Neural cell (in vitro differentiated cells): ENCODE measurements around the gene PRMT6. TPM values are rescaled to one million over a fixed set of nuclear protein-coding genes. Genes with fewer than 3 reads are reported as not detected.

Source experiments
- H2AFZ ChIP-seq: fragments of 200-600, 300-800 bp; sonication (generic), shearing (Covaris generic); 2 replicates; pipeline ENCODE4 v1.6.0; 2014; ENCODE audit warnings: low read depth, mild to moderate bottlenecking, antibody characterized with exemption, low read length, moderate library complexity
- H3F3A ChIP-seq: fragments of 200-600 bp; shearing (Covaris generic); 2 replicates; pipeline ENCODE4 v1.6.1; 2016; ENCODE audit warnings: mild to moderate bottlenecking, moderate library complexity, mixed read lengths, antibody characterized with exemption, low read length; ENCODE audit not compliant: insufficient read depth, poor library complexity, severe bottlenecking
- H3K27ac ChIP-seq: fragments of 200-600, 300-800 bp; sonication (generic), shearing (Covaris generic); 2 replicates; pipeline ENCODE4 v1.5.1; 2014; ENCODE audit warnings: mild to moderate bottlenecking, low read length, moderate library complexity
- H3K27me3 ChIP-seq: fragments of 300-800, 200-600 bp; sonication (generic), shearing (Covaris generic); 2 replicates; pipeline ENCODE4 v1.6.0; 2014; ENCODE audit warnings: mild to moderate bottlenecking, low read depth, low read length, moderate library complexity; ENCODE audit not compliant: insufficient read depth
- H3K36me3 ChIP-seq: fragments of 300-800, 200-600 bp; sonication (generic), shearing (Covaris generic); 2 replicates; pipeline ENCODE4 v1.5.1; 2014; ENCODE audit warnings: mild to moderate bottlenecking, antibody characterized with exemption, low read length, moderate library complexity; ENCODE audit not compliant: insufficient read depth
- H3K4me2 ChIP-seq: fragments of 300-800, 200-600 bp; sonication (generic), shearing (Covaris generic); 2 replicates; pipeline ENCODE4 v1.6.0; 2014; ENCODE audit warnings: mild to moderate bottlenecking, low read length
- H3K4me3 ChIP-seq: fragments of 300-800, 200-600 bp; sonication (generic), shearing (Covaris generic); 2 replicates; pipeline ENCODE4 v1.5.1; 2014; ENCODE audit warnings: mild to moderate bottlenecking, low read length, moderate library complexity
- H3K79me2 ChIP-seq: fragments of 200-600 bp; shearing (Covaris generic); replicated peaks from 2 replicates; pipeline ENCODE4 v1.6.0; 2014; ENCODE audit warnings: mild to moderate bottlenecking, low read length, moderate library complexity; ENCODE audit not compliant: insufficient read depth
- H3K9ac ChIP-seq: fragments of 300-800, 200-600 bp; sonication (generic), shearing (Covaris generic); 2 replicates; pipeline ENCODE4 v1.6.1; 2016; ENCODE audit warnings: mild to moderate bottlenecking, low read length, mixed read lengths
- H3K9me2 ChIP-seq: fragments of 200-600 bp; shearing (Covaris generic); 2 replicates; pipeline ENCODE4 v1.6.1; 2016; ENCODE audit warnings: mild to moderate bottlenecking, low read length, mixed read lengths; ENCODE audit not compliant: insufficient read depth
- H3K9me3 ChIP-seq: fragments of 200-600, 300-800 bp; sonication (generic), shearing (Covaris generic); 2 replicates; pipeline ENCODE4 v1.6.1; 2016; ENCODE audit warnings: mild to moderate bottlenecking, mixed run types, low read length, moderate library complexity, mixed read lengths
- H4K20me1 ChIP-seq: fragments of 200-600 bp; shearing (Covaris generic); 2 replicates; pipeline ENCODE4 v1.6.1; 2016; ENCODE audit warnings: mild to moderate bottlenecking, mixed run types; ENCODE audit not compliant: insufficient read depth
- EP300 ChIP-seq: fragments of 450-650 bp; conservative IDR thresholded peaks from 2 replicates; pipeline ENCODE4 v1.6.1; 2014; ENCODE audit warnings: antibody characterized with exemption, mild to moderate bottlenecking, moderate library complexity; ENCODE audit not compliant: poor library complexity, severe bottlenecking
- EZH2 ChIP-seq: fragments of 200-600, 300-800 bp; shearing (Covaris generic), sonication (generic); IDR thresholded peaks from 2 replicates; pipeline ENCODE4 v1.6.1; 2014; ENCODE audit warnings: antibody characterized with exemption, low read length, borderline replicate concordance, mild to moderate bottlenecking; ENCODE audit not compliant: insufficient read depth, poor library complexity, severe bottlenecking
- MXI1 ChIP-seq: fragments of 450-650 bp; conservative IDR thresholded peaks from 2 replicates; pipeline ENCODE4 v1.6.1; 2014; ENCODE audit warnings: antibody characterized with exemption, mild to moderate bottlenecking; ENCODE audit not compliant: poor library complexity, severe bottlenecking
- POLR2AphosphoS5 ChIP-seq: IDR thresholded peaks from 2 replicates; pipeline ENCODE4 v1.6.1; 2012
- RAD21 ChIP-seq: fragments of 450-650 bp; conservative IDR thresholded peaks from 2 replicates; pipeline ENCODE4 v1.6.1; 2014; ENCODE audit warnings: antibody characterized with exemption, mild to moderate bottlenecking, moderate library complexity
- SMC3 ChIP-seq: fragments of 450-650 bp; conservative IDR thresholded peaks from 2 replicates; pipeline ENCODE4 v1.6.1; 2014; ENCODE audit warnings: antibody characterized with exemption, mild to moderate bottlenecking, moderate library complexity; ENCODE audit not compliant: poor library complexity
- TAF1 ChIP-seq: IDR thresholded peaks from 2 replicates; pipeline ENCODE4 v1.6.1; 2012; ENCODE audit warnings: low read depth
- polyA plus RNA-seq: library from polyadenylated mRNA; depleted of rRNA; stranded (reverse); fragments of >200 nt; gene quantifications from 2 replicates; pipeline ENCODE4 v1.2.3, GENCODE V29; 2014
- TF ChIP-seq, protein P1 (sequence below): IDR thresholded peaks from 2 replicates; pipeline ENCODE4 v1.6.1; 2012; ENCODE audit warnings: borderline replicate concordance
- TF ChIP-seq, protein P2 (sequence below): fragments of 450-650 bp; IDR thresholded peaks from 2 replicates; pipeline ENCODE4 v1.5.1; 2014; ENCODE audit warnings: antibody characterized with exemption, mild to moderate bottlenecking, moderate library complexity; ENCODE audit not compliant: poor library complexity, severe bottlenecking

The PRMT6 gene
- polyA plus RNA-seq, 1 donor from 2014 or later, result 19.0 TPM

DNA sequence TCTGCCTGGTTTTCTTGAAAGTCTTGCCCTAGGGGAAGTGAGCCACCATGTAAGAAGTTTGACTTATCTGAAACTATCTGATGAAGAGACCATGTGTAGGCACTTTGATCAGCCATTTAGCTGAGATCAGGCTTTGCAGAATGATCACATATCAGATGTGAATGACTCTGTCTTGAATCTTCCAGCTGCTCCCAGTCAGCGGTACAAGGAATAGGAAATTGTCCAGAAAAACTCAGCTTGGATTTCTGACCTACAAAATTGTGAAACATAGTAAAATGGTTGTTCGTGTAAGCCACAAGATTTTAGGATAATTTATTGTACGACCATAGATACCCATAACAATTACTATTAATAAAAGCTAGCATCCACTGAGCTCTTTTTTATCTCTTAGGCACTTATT is 42.5 kb downstream of the PRMT6 start:
- no peak overlapping the region for H3K9ac ChIP-seq
- H4K20me1 ChIP-seq, result no peaks in the 10 kb centered on the region
- H3K27me3 ChIP-seq, result no peaks in the 10 kb centered on the region
- H3K79me2 ChIP-seq, result no peaks in the 10 kb centered on the region
- no peaks in the 10 kb centered on the region for H3F3A ChIP-seq
- H3K4me2 ChIP-seq, result no peak overlapping the region
- no peak overlapping the region for H3K27ac ChIP-seq
- H3K9me2 ChIP-seq, result no peaks in the 10 kb centered on the region
- H3K4me3 ChIP-seq, result no peak overlapping the region
- no peak overlapping the region for H2AFZ ChIP-seq
- no peaks in the 10 kb centered on the region for H3K36me3 ChIP-seq
- H3K9me3 ChIP-seq, result no peaks in the 10 kb centered on the region
- TF ChIP-seq, protein P1, sequence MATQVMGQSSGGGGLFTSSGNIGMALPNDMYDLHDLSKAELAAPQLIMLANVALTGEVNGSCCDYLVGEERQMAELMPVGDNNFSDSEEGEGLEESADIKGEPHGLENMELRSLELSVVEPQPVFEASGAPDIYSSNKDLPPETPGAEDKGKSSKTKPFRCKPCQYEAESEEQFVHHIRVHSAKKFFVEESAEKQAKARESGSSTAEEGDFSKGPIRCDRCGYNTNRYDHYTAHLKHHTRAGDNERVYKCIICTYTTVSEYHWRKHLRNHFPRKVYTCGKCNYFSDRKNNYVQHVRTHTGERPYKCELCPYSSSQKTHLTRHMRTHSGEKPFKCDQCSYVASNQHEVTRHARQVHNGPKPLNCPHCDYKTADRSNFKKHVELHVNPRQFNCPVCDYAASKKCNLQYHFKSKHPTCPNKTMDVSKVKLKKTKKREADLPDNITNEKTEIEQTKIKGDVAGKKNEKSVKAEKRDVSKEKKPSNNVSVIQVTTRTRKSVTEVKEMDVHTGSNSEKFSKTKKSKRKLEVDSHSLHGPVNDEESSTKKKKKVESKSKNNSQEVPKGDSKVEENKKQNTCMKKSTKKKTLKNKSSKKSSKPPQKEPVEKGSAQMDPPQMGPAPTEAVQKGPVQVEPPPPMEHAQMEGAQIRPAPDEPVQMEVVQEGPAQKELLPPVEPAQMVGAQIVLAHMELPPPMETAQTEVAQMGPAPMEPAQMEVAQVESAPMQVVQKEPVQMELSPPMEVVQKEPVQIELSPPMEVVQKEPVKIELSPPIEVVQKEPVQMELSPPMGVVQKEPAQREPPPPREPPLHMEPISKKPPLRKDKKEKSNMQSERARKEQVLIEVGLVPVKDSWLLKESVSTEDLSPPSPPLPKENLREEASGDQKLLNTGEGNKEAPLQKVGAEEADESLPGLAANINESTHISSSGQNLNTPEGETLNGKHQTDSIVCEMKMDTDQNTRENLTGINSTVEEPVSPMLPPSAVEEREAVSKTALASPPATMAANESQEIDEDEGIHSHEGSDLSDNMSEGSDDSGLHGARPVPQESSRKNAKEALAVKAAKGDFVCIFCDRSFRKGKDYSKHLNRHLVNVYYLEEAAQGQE, result no peak
- TF ChIP-seq MXI1 (no peak), TAF1 (no peak), EZH2 (no peak), RAD21 (no peak), EP300 (no peak), POLR2AphosphoS5 (no peak), SMC3 (no peak)
- TF ChIP-seq, protein P2, sequence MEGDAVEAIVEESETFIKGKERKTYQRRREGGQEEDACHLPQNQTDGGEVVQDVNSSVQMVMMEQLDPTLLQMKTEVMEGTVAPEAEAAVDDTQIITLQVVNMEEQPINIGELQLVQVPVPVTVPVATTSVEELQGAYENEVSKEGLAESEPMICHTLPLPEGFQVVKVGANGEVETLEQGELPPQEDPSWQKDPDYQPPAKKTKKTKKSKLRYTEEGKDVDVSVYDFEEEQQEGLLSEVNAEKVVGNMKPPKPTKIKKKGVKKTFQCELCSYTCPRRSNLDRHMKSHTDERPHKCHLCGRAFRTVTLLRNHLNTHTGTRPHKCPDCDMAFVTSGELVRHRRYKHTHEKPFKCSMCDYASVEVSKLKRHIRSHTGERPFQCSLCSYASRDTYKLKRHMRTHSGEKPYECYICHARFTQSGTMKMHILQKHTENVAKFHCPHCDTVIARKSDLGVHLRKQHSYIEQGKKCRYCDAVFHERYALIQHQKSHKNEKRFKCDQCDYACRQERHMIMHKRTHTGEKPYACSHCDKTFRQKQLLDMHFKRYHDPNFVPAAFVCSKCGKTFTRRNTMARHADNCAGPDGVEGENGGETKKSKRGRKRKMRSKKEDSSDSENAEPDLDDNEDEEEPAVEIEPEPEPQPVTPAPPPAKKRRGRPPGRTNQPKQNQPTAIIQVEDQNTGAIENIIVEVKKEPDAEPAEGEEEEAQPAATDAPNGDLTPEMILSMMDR, result no peak

DNA sequence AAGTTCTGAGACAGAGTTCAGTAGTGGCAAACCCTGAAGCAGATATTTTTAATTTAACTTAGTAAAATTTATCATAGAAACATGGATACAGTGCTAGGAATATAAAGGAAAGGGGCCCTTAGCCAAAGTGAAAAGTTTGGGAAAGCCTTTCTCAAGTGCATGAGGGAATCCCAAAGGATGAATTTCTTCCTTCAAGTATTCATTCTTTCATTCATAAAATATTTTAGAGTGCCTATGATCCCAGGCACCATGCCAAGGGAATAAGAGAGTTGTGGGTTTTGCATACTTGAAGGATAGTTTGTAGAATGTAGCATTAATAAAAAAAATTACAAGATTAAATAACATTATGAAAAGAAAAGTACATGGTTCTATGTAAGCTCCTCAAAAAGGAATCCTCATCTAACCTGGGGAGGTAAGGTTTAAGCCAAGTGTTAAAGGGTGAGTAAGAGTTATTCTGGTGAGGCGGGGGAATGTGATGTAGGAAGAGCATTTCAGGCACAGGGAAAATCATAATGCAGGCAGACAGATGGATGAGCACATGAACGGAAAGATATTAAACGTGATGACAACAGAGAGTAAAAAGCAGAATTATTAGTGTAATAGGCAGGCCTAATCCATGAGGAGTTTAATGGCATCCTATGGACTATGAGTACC is 44.0 kb downstream of the PRMT6 start:
- H3F3A ChIP-seq, result no peaks in the 10 kb centered on the region
- no peak overlapping the region for H2AFZ ChIP-seq
- H3K9me2 ChIP-seq, result no peaks in the 10 kb centered on the region
- no peak overlapping the region for H3K9ac ChIP-seq
- no peak overlapping the region for H3K4me3 ChIP-seq
- H3K36me3 ChIP-seq, result no peaks in the 10 kb centered on the region
- TF ChIP-seq, protein P1, result no peak
- TF ChIP-seq SMC3 (no peak), RAD21 (no peak), EP300 (no peak), EZH2 (no peak), MXI1 (no peak), TAF1 (no peak), POLR2AphosphoS5 (no peak)
- TF ChIP-seq, protein P2, result no peak
- H3K9me3 ChIP-seq, result no peaks in the 10 kb centered on the region
- H3K27me3 ChIP-seq, result no peaks in the 10 kb centered on the region
- H4K20me1 ChIP-seq, result no peaks in the 10 kb centered on the region
- no peaks in the 10 kb centered on the region for H3K79me2 ChIP-seq
- no peak overlapping the region for H3K27ac ChIP-seq
- H3K4me2 ChIP-seq, result no peak overlapping the region
